HG02840 (cell line): Measurements from ENCODE around the gene TPRN.

Source experiments
- ATAC-seq: cut with Tn5 transposase; IDR thresholded peaks from one replicate; pipeline ENCODE4 v1.9.1; 2021; ENCODE audit warnings: mild to moderate bottlenecking, moderate library complexity, moderate number of reproducible peaks; ENCODE audit not compliant: unreplicated experiment, low FRiP score

Gene TPRN

DNA sequence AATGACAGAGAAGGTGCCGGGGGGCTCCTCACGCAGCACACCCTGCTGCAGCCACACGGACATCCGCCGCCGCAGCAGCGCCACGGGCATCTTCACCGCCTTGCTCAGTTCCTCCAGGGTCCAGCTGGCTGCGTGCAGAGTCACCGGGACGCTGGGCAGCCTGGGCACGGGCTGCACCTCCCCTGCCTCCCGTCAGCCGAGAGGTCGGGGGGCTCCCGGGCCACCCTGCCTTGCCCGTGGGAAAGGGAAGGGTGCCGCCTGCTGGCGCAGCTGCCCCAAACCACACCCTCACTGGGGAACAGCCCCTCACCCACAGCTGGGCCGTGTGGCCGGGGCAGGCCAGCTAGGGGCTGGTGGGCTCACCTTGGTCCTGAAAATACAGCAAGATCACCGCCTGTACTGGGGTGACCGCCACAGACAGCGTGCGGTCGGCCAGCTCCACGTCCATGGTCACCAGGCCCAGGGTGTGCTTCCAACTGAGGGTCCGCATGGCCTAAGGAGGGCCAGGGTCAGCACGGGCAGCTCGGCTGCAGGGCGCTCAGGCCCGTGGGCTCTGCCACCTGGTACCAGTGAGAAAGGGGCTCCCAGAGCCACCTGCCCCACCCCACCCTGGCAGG, 25.1 kb downstream of the TPRN start:
- no peak for ATAC-seq

DNA sequence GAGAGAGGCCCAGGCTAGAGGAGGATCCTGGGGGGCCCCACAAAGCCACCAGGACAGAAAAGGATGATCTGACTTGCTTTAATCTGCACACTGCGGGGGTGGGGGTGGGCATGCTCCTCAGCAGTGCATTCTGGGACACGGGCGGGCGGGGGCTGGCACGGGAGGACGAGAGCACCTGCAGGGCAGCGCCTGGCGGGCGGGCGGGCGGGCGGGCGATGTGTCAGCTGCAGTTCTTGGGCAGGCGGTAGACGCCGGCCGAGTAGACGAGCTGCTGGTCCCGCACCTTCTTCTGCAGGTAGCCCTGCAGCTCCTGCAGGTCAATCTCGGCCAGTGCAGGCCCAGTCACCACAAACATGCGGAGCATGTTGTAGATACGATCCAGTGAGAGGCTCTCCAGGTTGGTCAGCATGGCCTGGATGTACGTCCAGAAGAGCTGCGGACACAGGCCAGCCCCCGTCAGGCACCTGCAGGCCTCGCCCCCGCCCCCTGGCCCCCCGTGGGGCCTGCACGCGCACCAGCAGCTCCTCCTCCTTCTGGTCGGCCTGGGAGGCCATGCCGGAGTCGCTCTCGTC, 25.7 kb downstream of the TPRN start:
- no peak for ATAC-seq

DNA sequence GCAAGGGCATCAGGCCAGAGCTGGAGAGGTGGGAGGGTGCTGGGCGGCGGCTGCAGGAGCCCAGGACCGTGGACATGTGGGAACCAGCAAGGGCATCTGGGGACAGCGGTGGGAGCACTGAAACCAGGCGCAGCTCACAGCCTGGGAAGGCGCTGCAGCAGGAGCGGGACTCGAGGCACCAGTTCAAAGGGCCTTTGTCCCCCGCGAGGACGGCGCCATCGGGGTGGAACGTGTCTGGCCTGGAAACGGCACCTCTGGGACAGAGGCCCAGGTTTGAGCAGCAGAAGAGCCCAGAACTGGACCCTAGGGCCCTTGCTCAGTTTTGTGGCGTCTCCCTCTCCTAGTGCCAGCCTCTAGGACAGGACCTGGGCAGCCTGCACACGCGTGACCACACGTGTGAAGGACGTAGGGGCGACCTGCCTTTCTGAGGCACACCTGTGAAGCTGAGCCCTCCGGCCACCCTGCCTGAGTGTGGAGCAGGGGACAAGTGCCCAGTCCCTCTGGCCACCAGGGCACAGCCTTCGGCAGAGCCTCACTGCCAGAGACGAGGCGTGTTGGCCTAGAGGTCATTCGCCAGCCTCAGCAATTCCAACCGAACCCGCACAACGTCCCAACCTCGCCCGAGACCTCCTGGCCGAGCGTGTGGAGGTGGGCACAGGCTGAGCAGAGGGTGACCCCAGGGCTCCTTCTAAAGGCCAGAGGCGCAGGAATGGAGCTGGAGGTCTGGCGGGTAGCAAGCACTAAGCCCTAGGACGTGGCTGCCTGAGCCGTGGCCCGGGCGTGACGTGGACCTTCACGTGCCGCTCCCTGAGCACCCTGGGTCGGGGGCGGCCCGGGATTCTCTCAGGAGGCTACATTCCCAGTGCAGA, 26.5 kb downstream of the TPRN start:
- ATAC-seq = no peak

DNA sequence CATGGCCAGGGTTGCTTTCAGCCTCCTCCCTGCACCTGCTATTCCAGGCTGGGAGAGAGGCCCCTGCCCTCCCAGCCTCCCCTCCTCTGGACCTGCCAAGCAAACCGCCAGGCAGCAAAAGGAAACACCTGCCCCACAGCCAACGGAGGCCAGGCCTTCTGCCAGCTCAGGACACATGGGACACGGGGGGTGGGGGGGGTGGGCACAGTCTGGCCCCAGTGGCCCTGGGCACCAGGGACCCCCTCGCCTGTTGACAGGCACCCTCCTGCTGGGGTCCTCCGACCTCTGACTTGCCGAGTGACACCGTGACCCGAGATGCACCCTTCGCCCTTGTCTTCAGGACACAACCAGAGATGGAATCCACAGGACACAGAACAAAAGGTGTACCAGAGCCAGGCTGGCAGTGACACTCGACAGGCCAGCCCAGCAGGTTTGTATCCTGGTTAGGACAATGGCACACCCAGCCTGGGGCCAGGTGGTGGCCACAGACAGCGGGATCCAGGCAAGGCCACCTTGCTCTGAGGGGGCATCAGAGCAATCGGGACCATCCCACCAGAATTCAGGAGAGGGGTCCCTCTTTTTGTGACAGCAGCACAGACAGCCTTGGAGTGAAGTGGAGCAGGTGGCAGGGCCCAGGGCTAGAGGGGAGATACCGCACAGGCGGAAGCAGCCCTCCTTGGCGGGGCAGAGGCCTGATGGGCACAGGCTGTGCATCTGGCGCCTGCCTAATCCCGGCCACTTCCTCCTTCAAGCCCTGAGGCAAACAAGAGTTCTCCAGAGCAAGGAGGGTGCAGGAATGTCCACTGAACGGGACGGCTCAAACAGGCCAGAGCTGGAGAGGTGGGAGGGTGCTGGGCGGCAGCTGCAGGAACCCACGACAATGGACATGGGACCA, 27.4 kb downstream of the TPRN start:
- ATAC-seq = no peak

DNA sequence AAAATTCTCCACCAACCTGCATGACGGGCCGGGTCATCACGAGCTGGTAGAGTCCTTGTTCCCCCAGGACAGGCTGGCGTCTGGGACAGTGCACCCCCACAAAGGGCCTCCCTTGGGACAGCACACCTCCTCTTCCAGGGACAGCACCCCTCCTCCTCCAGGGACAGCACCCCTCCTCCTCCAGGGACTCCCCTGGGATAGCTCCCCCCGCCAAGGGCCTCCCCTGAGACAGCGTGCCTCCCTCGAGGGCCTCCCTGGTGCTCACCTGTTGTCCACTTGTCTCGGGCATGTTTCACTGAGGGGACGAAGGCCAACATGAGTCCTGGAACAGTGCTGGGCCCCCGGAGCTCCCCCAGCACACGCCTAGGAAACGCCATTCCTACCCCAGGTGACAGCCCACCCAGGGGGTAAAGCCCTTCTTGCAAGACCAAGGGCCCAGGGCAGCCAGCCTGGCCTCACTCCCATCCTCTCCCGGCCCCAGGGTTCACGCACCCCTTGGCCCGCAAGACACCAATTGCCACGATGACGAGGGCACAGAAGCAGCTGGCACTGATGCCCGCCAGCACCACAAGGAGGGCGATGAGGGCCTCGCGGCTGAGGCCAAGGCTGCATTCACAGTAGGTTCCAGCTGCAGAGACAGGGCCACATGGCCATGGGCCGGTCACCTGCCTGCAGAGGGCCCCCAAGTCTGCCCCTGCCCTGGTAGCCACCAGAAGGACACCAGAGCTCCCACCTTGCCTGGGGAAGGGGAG, 29.2 kb downstream of the TPRN start:
- no peak for ATAC-seq

DNA sequence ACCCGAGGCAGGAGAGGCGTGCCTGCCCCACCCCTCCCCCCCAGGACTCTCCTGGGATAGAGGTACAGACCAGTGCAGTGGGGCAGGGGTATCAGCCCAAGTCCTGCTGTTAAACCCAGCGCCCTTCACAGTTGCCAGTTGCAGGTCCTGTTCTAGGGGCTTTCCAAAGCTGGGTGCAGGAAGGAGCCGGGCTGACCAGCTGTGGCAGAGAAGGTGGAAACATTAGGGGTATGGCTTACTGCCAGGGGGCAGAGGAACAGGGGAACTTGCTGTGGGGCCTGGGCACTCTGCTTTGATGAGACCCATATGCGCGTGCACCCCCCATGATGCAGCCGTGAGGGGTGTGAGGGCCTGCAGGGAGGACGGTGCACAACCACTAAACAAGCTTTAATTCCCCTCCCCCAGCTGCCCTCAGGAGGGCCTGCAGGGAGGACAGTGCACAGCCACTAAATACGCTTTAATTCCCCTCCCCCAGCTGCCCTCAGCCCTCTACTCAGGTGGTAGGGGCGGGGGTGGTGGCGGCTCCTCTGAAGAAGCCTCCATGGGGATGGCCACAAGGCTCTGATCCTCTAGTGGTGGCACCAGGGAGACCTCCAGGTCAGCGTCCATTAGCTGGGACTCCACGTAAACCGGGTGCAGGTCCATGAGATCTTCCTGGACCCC, 29.9 kb downstream of the TPRN start:
- no peak for ATAC-seq

DNA sequence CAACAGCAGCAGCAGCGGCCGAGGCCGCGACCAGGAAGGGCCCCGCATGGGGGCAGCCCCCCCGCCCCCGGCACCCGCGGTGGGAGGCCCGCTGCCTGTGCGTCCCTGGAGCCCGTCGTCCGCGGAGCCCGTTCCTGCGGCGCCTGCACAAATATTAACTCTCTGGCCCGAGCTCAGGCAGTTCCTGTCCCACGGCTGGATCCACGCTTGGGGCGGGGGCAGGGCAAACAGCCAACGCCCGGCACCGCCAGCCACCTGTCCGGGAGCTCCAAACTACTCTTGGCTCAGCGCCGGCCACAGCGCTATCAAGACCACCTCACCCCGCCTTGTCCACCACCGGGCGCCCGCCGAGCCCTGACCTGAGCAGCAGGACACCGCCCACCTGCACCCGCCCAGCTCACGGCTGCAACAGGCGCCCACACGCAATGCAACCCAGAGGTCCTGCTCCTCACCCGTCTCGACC, 30.6 kb downstream of the TPRN start, which contains the start of gene LRRC26:
Gene LRRC26, minus strand, starts transcription at position 156 of the 463 bp plus-strand sequence. Its CDS starts 108 bp downstream, at position 48.
- no peak for ATAC-seq

DNA sequence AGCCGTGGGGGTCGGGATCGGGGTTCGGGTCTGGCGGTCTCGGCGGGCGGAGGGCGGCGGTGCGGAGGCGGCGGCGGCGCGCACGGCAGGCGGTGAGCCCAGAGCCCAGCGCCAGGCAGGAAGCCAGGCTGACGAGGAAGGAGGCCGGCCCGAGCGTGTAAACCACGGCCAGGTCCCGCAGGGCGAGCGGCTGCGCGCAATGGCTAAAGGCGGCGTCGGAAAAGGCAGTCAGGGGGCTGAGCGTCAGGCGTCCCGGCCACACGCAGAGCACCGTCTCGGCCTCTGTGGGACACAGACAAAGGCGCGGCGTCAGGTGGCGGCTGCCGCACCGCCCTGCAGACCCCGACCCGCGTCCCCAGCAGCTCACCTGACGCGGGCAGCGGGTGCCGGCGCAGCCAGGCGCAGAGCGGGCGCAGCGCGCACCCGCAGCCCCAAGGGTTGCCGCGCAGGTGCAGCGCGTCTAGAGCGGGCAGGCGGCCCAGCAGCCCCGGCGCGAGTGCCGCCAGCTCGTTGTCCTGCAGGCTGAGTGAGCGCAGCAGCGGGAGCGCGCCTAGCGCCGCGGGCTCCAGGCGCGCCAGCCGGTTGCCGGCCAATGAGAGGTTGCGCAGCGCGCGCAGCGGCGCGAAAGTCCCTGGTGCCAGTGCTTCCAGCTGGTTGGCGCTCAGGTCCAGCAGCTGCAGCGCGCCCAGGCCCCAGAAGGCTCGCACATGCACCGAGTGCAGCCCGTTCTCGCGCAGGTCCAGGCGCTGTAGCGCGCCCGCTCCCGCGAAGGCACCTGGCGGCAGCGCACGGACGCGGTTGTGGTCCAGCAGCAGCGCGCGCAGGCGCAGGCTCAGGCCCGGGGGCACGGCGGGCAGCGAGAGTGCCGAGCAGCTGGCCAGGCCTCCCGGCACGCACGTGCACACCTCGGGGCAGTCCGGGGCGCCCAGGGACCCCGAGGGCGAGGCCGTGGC, 31.4 kb downstream of the TPRN start:
- no peak for ATAC-seq

DNA sequence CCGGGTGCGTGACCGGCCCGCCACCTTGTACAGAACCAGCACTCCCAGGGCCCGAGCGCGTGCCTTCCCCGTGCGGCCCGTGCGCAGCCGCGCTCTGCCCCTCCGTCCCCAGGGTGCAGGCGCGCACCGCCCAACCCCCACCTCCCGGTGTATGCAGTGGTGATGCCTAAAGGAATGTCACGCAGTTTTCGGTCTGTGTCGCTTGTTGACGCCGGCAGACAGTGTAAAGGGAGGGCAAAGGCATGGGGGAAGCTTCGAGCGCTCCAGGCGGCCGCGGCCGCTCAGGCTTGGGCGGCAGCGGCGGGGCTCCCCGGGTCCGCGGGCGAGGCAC, 32.0 kb downstream of the TPRN start:
- no peak for ATAC-seq

DNA sequence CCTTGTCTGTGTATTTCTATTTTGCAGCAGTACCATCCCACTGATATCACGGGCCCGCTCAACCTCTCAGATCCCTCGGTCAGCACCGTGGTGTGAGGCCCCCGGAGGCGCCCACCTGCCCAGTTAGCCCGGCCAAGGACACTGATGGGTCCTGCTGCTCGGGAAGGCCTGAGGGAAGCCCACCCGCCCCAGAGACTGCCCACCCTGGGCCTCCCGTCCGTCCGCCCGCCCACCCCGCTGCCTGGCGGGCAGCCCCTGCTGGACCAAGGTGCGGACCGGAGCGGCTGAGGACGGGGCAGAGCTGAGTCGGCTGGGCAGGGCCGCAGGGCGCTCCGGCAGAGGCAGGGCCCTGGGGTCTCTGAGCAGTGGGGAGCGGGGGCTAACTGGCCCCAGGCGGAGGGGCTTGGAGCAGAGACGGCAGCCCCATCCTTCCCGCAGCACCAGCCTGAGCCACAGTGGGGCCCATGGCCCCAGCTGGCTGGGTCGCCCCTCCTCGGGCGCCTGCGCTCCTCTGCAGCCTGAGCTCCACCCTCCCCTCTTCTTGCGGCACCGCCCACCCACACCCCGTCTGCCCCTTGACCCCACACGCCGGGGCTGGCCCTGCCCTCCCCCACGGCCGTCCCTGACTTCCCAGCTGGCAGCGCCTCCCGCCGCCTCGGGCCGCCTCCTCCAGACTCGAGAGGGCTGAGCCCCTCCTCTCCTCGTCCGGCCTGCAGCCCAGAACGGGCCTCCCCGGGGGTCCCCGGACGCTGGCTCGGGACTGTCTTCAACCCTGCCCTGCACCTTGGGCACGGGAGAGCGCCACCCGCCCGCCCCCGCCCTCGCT, 32.6 kb downstream of the TPRN start:
- no peak for ATAC-seq

DNA sequence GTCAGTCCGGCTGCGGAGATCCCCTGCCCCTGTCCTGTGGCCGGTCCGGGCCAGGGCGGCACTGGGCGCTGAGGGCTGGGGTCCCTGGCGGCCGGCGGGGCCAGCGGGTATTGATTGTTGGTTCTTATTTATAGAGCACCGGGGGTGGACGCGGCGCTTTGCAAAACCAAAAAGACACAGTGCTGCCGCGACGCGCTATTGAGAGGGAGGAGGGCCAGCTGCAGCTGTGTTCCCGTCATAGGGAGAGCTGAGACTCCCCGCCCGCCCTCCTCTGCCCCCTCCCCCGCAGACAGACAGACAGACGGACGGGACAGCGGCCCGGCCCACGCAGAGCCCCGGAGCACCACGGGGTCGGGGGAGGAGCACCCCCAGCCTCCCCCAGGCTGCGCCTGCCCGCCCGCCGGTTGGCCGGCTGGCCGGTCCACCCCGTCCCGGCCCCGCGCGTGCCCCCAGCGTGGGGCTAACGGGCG, 33.2 kb downstream of the TPRN start:
- no peak for ATAC-seq

DNA sequence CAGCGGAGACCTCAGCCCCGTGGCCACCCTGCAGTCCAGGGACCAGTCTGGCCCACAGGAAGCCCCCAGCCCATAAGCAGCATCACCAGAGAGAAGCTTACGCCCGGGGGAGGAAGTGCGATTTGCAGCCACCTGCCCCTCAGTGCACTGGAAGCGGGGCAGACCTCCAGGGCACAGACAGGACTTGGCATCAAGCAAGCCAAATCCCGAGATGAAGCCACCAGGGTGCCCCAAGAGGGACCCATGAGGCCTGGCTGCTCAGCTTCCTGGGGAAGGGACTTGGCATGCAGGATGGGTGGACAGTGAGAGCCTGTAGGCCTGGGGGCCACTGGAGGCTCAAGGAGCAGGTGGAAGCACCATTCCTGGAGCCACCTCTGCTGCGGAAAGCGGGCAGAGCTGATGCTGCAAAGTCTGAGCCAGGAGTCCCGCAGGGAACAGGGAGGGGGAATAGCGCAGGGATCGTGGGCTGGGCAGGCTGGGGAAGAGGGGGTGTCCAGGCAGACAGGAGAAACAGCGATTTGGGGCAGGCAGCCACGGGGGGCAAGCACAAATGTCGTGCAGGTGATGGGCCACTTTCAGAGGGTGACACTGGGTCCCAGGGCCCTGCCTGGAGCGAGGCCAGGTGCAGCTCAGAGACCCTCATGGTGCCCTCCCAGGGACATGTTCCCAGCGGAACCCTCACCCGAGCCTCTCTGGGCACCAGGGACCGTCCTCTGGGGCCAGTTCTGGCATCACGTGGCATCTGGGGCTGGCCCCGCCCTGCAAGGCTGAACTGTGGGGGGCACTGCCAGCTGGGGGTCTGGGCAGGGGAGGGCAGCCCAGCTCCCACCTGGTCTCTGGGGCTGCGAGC, 33.9 kb downstream of the TPRN start:
- ATAC-seq = no peak

DNA sequence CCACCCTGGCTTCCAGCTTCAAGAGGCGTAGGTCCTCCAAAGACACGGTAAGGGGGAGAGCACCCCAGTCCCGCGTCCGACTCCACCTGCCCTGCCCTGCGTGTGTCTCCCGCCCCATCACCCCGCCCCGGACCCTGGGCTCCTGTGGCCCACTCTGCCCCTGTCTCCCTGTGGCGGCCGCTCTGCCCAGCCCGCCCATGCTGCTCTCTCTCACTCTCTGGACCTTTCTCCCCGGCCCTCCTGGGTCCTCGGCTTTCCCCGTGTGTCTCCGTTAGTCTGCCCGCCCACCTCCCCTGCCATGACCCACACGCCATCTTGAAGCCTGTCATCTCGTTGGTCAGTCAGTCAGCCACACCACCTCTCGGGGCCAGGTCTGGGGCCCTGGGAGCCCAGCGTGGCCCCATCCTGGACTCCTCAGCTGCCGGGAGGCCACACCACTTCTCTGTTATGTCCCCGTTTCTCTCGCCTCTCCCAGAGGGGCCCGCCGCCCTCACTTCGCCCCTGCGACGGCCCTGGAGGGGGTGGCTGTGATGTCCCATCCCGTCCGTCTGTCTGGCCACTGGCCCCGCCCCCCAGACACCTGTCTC, 35.2 kb downstream of the TPRN start:
- no peak for ATAC-seq

DNA sequence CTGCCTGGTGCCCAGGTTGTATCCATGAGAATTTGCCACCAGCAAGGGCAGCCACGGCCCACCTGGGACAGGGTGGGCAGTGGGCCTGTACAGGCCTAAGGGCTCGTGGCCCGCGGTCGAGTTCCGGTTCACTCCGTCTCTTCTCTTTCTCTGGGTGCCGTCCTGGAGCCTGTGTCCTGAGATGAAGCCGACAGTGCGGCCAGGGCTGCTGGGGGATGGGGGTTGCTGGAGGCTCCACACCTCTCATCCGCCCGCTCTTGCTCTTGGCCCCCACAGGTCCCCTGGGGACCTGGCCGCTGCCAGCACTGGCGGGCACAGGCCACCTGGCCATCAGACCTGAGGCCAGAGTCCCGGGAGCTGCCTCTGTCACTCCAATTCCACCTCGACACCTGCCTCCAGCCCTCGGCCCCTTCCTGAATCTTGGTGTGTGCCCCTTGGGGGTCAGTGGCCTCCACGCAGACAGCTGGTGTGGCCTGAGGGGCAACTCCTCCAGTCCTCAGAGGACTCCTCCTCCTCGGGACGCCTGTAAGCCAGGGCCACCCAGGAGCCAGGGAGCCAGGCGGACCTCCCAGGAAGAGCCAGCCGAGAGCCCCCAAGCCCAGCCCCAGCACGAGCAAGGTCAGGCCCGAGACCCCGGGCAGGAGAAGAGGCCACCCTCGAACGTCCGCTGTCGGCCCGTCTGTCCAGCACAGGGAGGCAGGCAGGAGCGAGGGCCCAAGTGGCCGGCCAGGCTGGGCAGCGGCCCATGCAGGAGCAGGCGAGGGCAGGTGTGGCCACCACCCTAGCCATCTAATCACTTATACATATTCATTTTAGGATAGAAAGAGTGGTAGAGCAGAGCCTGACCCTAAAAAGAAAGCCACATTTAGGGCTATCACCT, 35.9 kb downstream of the TPRN start:
- no peak for ATAC-seq

DNA sequence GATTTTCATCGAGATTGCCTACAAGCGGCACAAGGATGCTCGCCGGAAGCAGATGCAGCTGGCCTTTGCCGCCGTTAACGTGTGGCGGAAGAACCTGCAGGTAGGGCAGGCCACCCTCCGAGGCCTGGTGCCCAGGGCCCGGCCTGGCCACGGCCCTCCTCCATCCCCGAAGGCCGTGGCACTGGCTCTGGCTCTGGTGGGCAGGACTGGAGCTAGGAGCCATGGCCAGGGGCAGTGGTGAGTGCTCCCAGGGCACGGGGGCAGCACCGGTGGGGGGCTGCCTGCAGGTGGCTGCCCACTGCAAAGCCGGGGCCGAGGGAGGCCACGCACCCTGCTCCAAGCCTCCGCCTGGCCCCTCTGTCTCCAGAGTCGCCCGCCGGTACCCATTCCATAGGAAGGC, 36.7 kb downstream of the TPRN start:
- ATAC-seq = no peak
